Suprapubic skin (tissue), 4 donors: ENCODE results near the gene INAFM2. TPM values are rescaled to one million over a fixed set of nuclear protein-coding genes. Genes with fewer than 3 reads are reported as not detected.

Experiments
- DNase-seq, 2 donors: peaks; one replicate each; pipeline ENCODE4 v3.0.0-alpha.2; 2019; ENCODE audit warnings: low spot score in 2 of 2
- H3K27ac ChIP-seq: fragments of 200-600 bp; sonication (generic); one replicate; pipeline ENCODE4 v1.5.1; 2019
- H3K27me3 ChIP-seq: fragments of 200-600 bp; sonication (generic); one replicate; pipeline ENCODE4 v1.5.1; 2019
- H3K36me3 ChIP-seq: fragments of 200-600 bp; sonication (generic); one replicate; pipeline ENCODE4 v1.5.1; 2019
- H3K4me1 ChIP-seq: fragments of 200-600 bp; sonication (generic); one replicate; pipeline ENCODE4 v1.5.1; 2019
- H3K4me3 ChIP-seq: fragments of 200-600 bp; sonication (generic); one replicate; pipeline ENCODE4 v1.5.1; 2019; ENCODE audit warnings: mild to moderate bottlenecking
- H3K9me3 ChIP-seq: fragments of 200-600 bp; sonication (generic); one replicate; pipeline ENCODE4 v1.5.1; 2019
- CTCF ChIP-seq, 2 donors: fragments of 200-600 bp in 1 of 2; fragments of 450-650 bp in 1 of 2; sonication (generic) in 1 of 2; IDR thresholded peaks; one replicate each; pipeline ENCODE4 v1.5.1; 2016 to 2019; ENCODE audit warnings: antibody characterized with exemption in 2 of 2, mild to moderate bottlenecking in 1 of 2, moderate library complexity in 1 of 2
- EP300 ChIP-seq: sonication (generic); formaldehyde crosslinking; IDR thresholded peaks from one replicate; pipeline ENCODE4 v1.6.1; 2017; ENCODE audit warnings: antibody characterized with exemption
- POLR2A ChIP-seq, 2 donors: fragments of 450-650 bp; IDR thresholded peaks; one replicate each; pipeline ENCODE4 v1.6.1; 2017; ENCODE audit warnings: antibody characterized with exemption in 2 of 2, mild to moderate bottlenecking in 2 of 2, moderate library complexity in 2 of 2
- POLR2AphosphoS5 ChIP-seq, 3 donors: sonication (generic); formaldehyde crosslinking; IDR thresholded peaks; one replicate each; pipeline ENCODE4 v1.6.1; 2017; ENCODE audit warnings: antibody characterized with exemption in 3 of 3
- WGBS: methylation state at CpG from one replicate; pipeline ENCODE4 v1.1.5; 2018; 5-methylcytosine and 5-hydroxymethylcytosine counted together
- total RNA-seq, 4 donors: library from RNA; depleted of rRNA; stranded (reverse); fragments of >200 nt; gene quantifications; one replicate each; pipeline ENCODE4 v1.1.0, GENCODE V29; 2016

The INAFM2 gene
- total RNA-seq, 4 donors from 2014 or later = 3.3 to 9.1 (median 6.1) TPM

- Histone ChIP-seq H3K36me3 (no peaks in the 10 kb centered on the region), H3K27me3 (no peaks in the 10 kb centered on the region), H3K27ac (no peak overlapping the region), H3K9me3 (no peaks in the 10 kb centered on the region), H3K4me3 (peak overlapping the region; percentile 85), H3K4me1 (peaks cover 31% of the 10 kb centered on the region)
- no peak for DNase-seq
- WGBS = 69% methylated on average over 2 of the region's 2 CpGs
- TF ChIP-seq EP300 (no peak), POLR2AphosphoS5 (IDR thresholded peaks at IDR 0.05) (no peak), POLR2A (IDR thresholded peaks at IDR 0.05) (no peak), CTCF (IDR thresholded peaks at IDR 0.05) (no peak)
Measured at GRCh38 chr15:40325188-40325587, 1.7 kb downstream of the INAFM2 start.

GRCh38 chr15:40325700-40326099, 2.2 kb downstream of the INAFM2 start:
- no peak for DNase-seq
- no peak for TF ChIP-seq EP300
- no peak for TF ChIP-seq POLR2A (IDR thresholded peaks at IDR 0.05)
- TF ChIP-seq POLR2AphosphoS5 (IDR thresholded peaks at IDR 0.05) = no peak
- no peak for TF ChIP-seq CTCF (IDR thresholded peaks at IDR 0.05)
- WGBS = 90% methylated on average over 2 of the region's 2 CpGs
- no peak overlapping the region for H3K4me3 ChIP-seq
- H3K36me3 ChIP-seq = no peaks in the 10 kb centered on the region
- peaks cover 33% of the 10 kb centered on the region for H3K4me1 ChIP-seq
- no peaks in the 10 kb centered on the region for H3K9me3 ChIP-seq
- H3K27ac ChIP-seq = no peak overlapping the region
- H3K27me3 ChIP-seq = no peaks in the 10 kb centered on the region

GRCh38 chr15:40327457-40327856, 4.0 kb downstream of the INAFM2 start:
- H3K36me3 ChIP-seq = no peaks in the 10 kb centered on the region
- TF ChIP-seq POLR2AphosphoS5 (IDR thresholded peaks at IDR 0.05) (no peak), CTCF (IDR thresholded peaks at IDR 0.05) (no peak), EP300 (no peak), POLR2A (IDR thresholded peaks at IDR 0.05) (no peak)
- 80% methylated on average over 6 of the region's 6 CpGs for WGBS
- no peaks in the 10 kb centered on the region for H3K9me3 ChIP-seq
- H3K27ac ChIP-seq = no peak overlapping the region
- no peak overlapping the region for H3K4me3 ChIP-seq
- peaks cover 30% of the 10 kb centered on the region for H3K4me1 ChIP-seq
- H3K27me3 ChIP-seq = no peaks in the 10 kb centered on the region
- no peak for DNase-seq

- H3K9me3 ChIP-seq = no peaks in the 10 kb centered on the region
- DNase-seq = no peak
- no peak overlapping the region for H3K27ac ChIP-seq
- no peak overlapping the region for H3K4me3 ChIP-seq
- TF ChIP-seq POLR2AphosphoS5 (IDR thresholded peaks at IDR 0.05) (no peak), EP300 (no peak), CTCF (IDR thresholded peaks at IDR 0.05) (no peak), POLR2A (IDR thresholded peaks at IDR 0.05) (no peak)
- no peaks in the 10 kb centered on the region for H3K27me3 ChIP-seq
- peaks cover 23% of the 10 kb centered on the region for H3K4me1 ChIP-seq
- WGBS = 69% methylated on average over 3 of the region's 3 CpGs
- H3K36me3 ChIP-seq = no peaks in the 10 kb centered on the region
Measured at GRCh38 chr15:40328176-40328575, 4.7 kb downstream of the INAFM2 start.

- 86% methylated on average over 5 of the region's 5 CpGs for WGBS
- Histone ChIP-seq H3K36me3 (no peaks in the 10 kb centered on the region), H3K4me1 (peaks cover 24% of the 10 kb centered on the region), H3K9me3 (no peaks in the 10 kb centered on the region), H3K27ac (no peak overlapping the region), H3K4me3 (no peak overlapping the region), H3K27me3 (no peaks in the 10 kb centered on the region)
- no peak for DNase-seq
- no peak for TF ChIP-seq CTCF (IDR thresholded peaks at IDR 0.05)
- no peak for TF ChIP-seq EP300
- TF ChIP-seq POLR2AphosphoS5 (IDR thresholded peaks at IDR 0.05) = no peak
- no peak for TF ChIP-seq POLR2A (IDR thresholded peaks at IDR 0.05)
Measured at GRCh38 chr15:40328751-40329150, 5.3 kb downstream of the INAFM2 start.
